SK-N-SH (cell line): ENCODE results near the gene GPR34. TPM values are rescaled to one million over a fixed set of nuclear protein-coding genes. Genes with fewer than 3 reads are reported as not detected.

Source experiments
- CTCF ChIA-PET: fragments of 300-600, 350-600 bp; formaldehyde crosslinking; extraction: SDS; loops from one replicate; lab custom pipeline; 2021; lab: Yijun Ruan, JAX
- POLR2A ChIA-PET: fragments of 350-600 bp; sonication (Branson Sonifier 250); formaldehyde crosslinking; extraction: SDS; loops from one replicate; lab custom pipeline; 2020; ENCODE audit warnings: antibody characterized with exemption, inconsistent platforms; lab: Yijun Ruan, JAX
- DNase-seq: peaks from one replicate; pipeline ENCODE4 v3.0.0; 2012
- H2AFZ ChIP-seq: fragments of 200-600 bp; sonication (generic); 2 replicates; pipeline ENCODE4 v1.8.1; 2016; ENCODE audit warnings: antibody characterized with exemption, mild to moderate bottlenecking, low read depth
- H3F3A ChIP-seq: fragments of 200-600 bp; sonication (generic); replicated peaks from 2 replicates; pipeline ENCODE3; 2016; ENCODE audit warnings: antibody characterized with exemption, mild to moderate bottlenecking; ENCODE audit not compliant: insufficient read depth
- H3K27ac ChIP-seq, 2 experiments: fragments of 200-500 bp in 1 of 2; fragments of 200-600 bp in 1 of 2; sonication (Bioruptor generic) in 1 of 2; sonication (generic), shearing (Covaris generic) in 1 of 2; 2 replicates each; pipeline versions ENCODE4 v1.5.1 to v1.6.1; 2014 to 2016; ENCODE audit warnings: low read depth in 2 of 2, inconsistent platforms in 1 of 2, low read length in 1 of 2, mild to moderate bottlenecking in 1 of 2, mixed read lengths in 1 of 2
- H3K27me3 ChIP-seq: fragments of 200-600 bp; sonication (generic), shearing (Covaris generic); 2 replicates; pipeline ENCODE4 v1.6.1; 2016; ENCODE audit warnings: mixed run types; ENCODE audit not compliant: insufficient read depth
- H3K36me3 ChIP-seq, 2 experiments: fragments of 200-500 bp in 1 of 2; fragments of 200-600 bp in 1 of 2; sonication (Bioruptor generic) in 1 of 2; sonication (generic) in 1 of 2; replicated peaks in 1 of 2; 2 replicates each; pipeline versions ENCODE3 to v1.5.1; 2014 to 2016; ENCODE audit warnings: low read length in 1 of 2, mild to moderate bottlenecking in 1 of 2; ENCODE audit not compliant: insufficient read depth in 2 of 2, control insufficient read depth in 1 of 2
- H3K4me1 ChIP-seq, 2 experiments: fragments of 200-500 bp in 1 of 2; fragments of 200-600 bp in 1 of 2; sonication (Bioruptor generic) in 1 of 2; sonication (generic), shearing (Covaris generic) in 1 of 2; 2 replicates each; pipeline versions ENCODE4 v1.5.1 to v1.6.1; 2014 to 2016; ENCODE audit warnings: low read depth in 1 of 2, low read length in 1 of 2, mixed run types in 1 of 2; ENCODE audit not compliant: insufficient read depth in 2 of 2, control insufficient read depth in 1 of 2
- H3K4me2 ChIP-seq: fragments of 200-600 bp; sonication (generic), shearing (Covaris generic); 2 replicates; pipeline ENCODE4 v1.6.1; 2017; ENCODE audit warnings: mixed run types
- H3K4me3 ChIP-seq, 2 experiments: fragments of 200-500 bp in 1 of 2; fragments of 200-600 bp in 1 of 2; sonication (Bioruptor generic) in 1 of 2; sonication (generic), shearing (Covaris generic) in 1 of 2; 2 replicates each; pipeline versions ENCODE4 v1.5.1 to v1.8.1; 2014 to 2016; ENCODE audit warnings: low read depth in 2 of 2, inconsistent platforms in 1 of 2, low read length in 1 of 2, mild to moderate bottlenecking in 1 of 2, mixed read lengths in 1 of 2, moderate library complexity in 1 of 2
- H3K79me2 ChIP-seq: fragments of 200-600 bp; sonication (generic); 2 replicates; pipeline ENCODE4 v1.8.1; 2017; ENCODE audit warnings: mild to moderate bottlenecking; ENCODE audit not compliant: insufficient read depth
- H3K9ac ChIP-seq: fragments of 200-600 bp; sonication (generic); 2 replicates; pipeline ENCODE4 v1.6.1; 2017; ENCODE audit warnings: mixed run types
- H3K9me2 ChIP-seq: fragments of 200-600 bp; sonication (generic); 2 replicates; pipeline ENCODE4 v1.6.1; 2017; ENCODE audit warnings: mixed run types
- H3K9me3 ChIP-seq: fragments of 200-600 bp; sonication (generic); 2 replicates; pipeline ENCODE4 v1.6.1; 2017; ENCODE audit warnings: mixed run types, mild to moderate bottlenecking, moderate library complexity
- H4K20me1 ChIP-seq: fragments of 200-600 bp; sonication (generic); 2 replicates; pipeline ENCODE4 v1.6.1; 2017; ENCODE audit warnings: mild to moderate bottlenecking, mixed run types; ENCODE audit not compliant: insufficient read depth
- CHD2 ChIP-seq: fragments of 150-350 bp; IDR thresholded peaks from 2 replicates; pipeline ENCODE4 v1.6.1; 2018; ENCODE audit warnings: low read length; ENCODE audit not compliant: partially characterized antibody
- CTCF ChIP-seq: fragments of 200-600 bp; sonication (generic); IDR thresholded peaks from 2 replicates; pipeline ENCODE4 v1.6.1; 2017; ENCODE audit warnings: antibody characterized with exemption, mild to moderate bottlenecking, moderate library complexity
- ELF1 ChIP-seq: IDR thresholded peaks from 2 replicates; pipeline ENCODE4 v1.4.0; 2012
- EZH2phosphoT487 ChIP-seq: fragments of 200-600 bp; sonication (generic); IDR thresholded peaks from 2 replicates; pipeline ENCODE4 v1.6.1; 2017; ENCODE audit warnings: low read depth, mixed run types, mild to moderate bottlenecking, antibody characterized with exemption, moderate library complexity, borderline replicate concordance
- FOXM1 ChIP-seq: IDR thresholded peaks from 2 replicates; pipeline ENCODE4 v1.4.0; 2012; ENCODE audit warnings: low read depth, mild to moderate bottlenecking
- GABPA ChIP-seq: IDR thresholded peaks from 2 replicates; pipeline ENCODE4 v1.4.0; 2012; ENCODE audit warnings: low read depth, mild to moderate bottlenecking
- IRF3 ChIP-seq: fragments of 150-350 bp; IDR thresholded peaks from 2 replicates; pipeline ENCODE4 v1.6.1; 2016; ENCODE audit warnings: mild to moderate bottlenecking, low read depth, low read length
- MAX ChIP-seq: IDR thresholded peaks from 2 replicates; pipeline ENCODE4 v1.4.0; 2012; ENCODE audit warnings: low read depth
- MEF2A ChIP-seq: IDR thresholded peaks from 2 replicates; pipeline ENCODE4 v1.4.0; 2012; ENCODE audit warnings: low read depth, borderline replicate concordance
- MXI1 ChIP-seq: IDR thresholded peaks from 2 replicates; pipeline ENCODE4 v1.6.1; 2012; ENCODE audit warnings: mild to moderate bottlenecking, low read depth, low read length, improper control_type of control experiment
- NFIC ChIP-seq: IDR thresholded peaks from 2 replicates; pipeline ENCODE4 v1.4.0; 2012; ENCODE audit warnings: borderline replicate concordance
- PBX3 ChIP-seq: IDR thresholded peaks from 2 replicates; pipeline ENCODE4; 2012
- POLR2AphosphoS5 ChIP-seq: IDR thresholded peaks from 2 replicates; pipeline ENCODE4 v1.6.1; 2012; ENCODE audit warnings: low read depth, low read length
- RAD21 ChIP-seq: IDR thresholded peaks from 2 replicates; pipeline ENCODE4 v1.6.1; 2012; ENCODE audit warnings: mild to moderate bottlenecking, low read length
- RFX5 ChIP-seq: IDR thresholded peaks from 2 replicates; pipeline ENCODE4 v1.6.1; 2012; ENCODE audit warnings: mild to moderate bottlenecking, improper control_type of control experiment, low read length
- RXRA ChIP-seq: IDR thresholded peaks from 2 replicates; pipeline ENCODE4 v1.4.0; 2012; ENCODE audit warnings: low read depth, mild to moderate bottlenecking, borderline replicate concordance
- SIN3A ChIP-seq: IDR thresholded peaks from 2 replicates; pipeline ENCODE4 v1.6.1; 2012; ENCODE audit warnings: low read depth, mild to moderate bottlenecking, low read length, moderate library complexity, borderline replicate concordance
- TAF1 ChIP-seq: IDR thresholded peaks from 2 replicates; pipeline ENCODE4 v1.6.1; 2012; ENCODE audit warnings: low read depth, mild to moderate bottlenecking, low read length, moderate library complexity, borderline replicate concordance
- ZBTB33 ChIP-seq: IDR thresholded peaks from 2 replicates; pipeline ENCODE4 v1.4.0; 2012; ENCODE audit warnings: low read depth, borderline replicate concordance
- WGBS: methylation state at CpG from one replicate; pipeline ENCODE4 v1.1.6; 2017; ENCODE audit warnings: low lambda C conversion rate; 5-methylcytosine and 5-hydroxymethylcytosine counted together
- polyA plus RNA-seq, 3 experiments: library from polyadenylated mRNA; depleted of rRNA; stranded (reverse); fragments of >200 nt; gene quantifications; 2 replicates each; pipeline ENCODE4 v1.2.3, GENCODE V29; 2012

Gene GPR34
- polyA plus RNA-seq, 1 of the 3 experiments (the other 2 are of a cell fraction): not detected

GRCh38 chrX:41693024-41693423, 4.3 kb downstream of the GPR34 start:
- H3K9ac ChIP-seq: no peak overlapping the region
- H3K4me1 ChIP-seq: no peaks in the 10 kb centered on the region
- no peak for DNase-seq
- H4K20me1 ChIP-seq: no peaks in the 10 kb centered on the region
- WGBS: 64% methylated on average over 3 of the region's 3 CpGs
- POLR2A ChIA-PET: no interaction called here
- H3K27me3 ChIP-seq: no peaks in the 10 kb centered on the region
- H3K4me2 ChIP-seq: no peak overlapping the region
- no peak overlapping the region for H2AFZ ChIP-seq
- H3K4me3 ChIP-seq: no peak overlapping the region
- H3F3A ChIP-seq: no peaks in the 10 kb centered on the region
- H3K9me3 ChIP-seq: no peaks in the 10 kb centered on the region
- H3K27ac ChIP-seq: no peak overlapping the region
- H3K79me2 ChIP-seq: no peaks in the 10 kb centered on the region
- no peaks in the 10 kb centered on the region for H3K9me2 ChIP-seq
- TF ChIP-seq RFX5 (no peak), SIN3A (no peak), ZBTB33 (no peak), TAF1 (no peak), ELF1 (no peak), FOXM1 (no peak), MAX (no peak)
- H3K36me3 ChIP-seq: no peaks in the 10 kb centered on the region
- CTCF ChIA-PET: no interaction called here

GRCh38 chrX:41695426-41695825, 6.7 kb downstream of the GPR34 start:
- H3K4me3 ChIP-seq: no peak overlapping the region
- DNase-seq: no peak
- no peaks in the 10 kb centered on the region for H3F3A ChIP-seq
- H3K9me3 ChIP-seq: no peaks in the 10 kb centered on the region
- H2AFZ ChIP-seq: no peak overlapping the region
- 59% methylated on average over 7 of the region's 7 CpGs for WGBS
- no peaks in the 10 kb centered on the region; a peak in 1 of 4 replicates for H3K4me1 ChIP-seq
- CTCF ChIA-PET: no interaction called here
- POLR2A ChIA-PET: no interaction called here
- H3K9ac ChIP-seq: no peak overlapping the region
- no peaks in the 10 kb centered on the region for H4K20me1 ChIP-seq
- no peaks in the 10 kb centered on the region for H3K27me3 ChIP-seq
- H3K9me2 ChIP-seq: no peaks in the 10 kb centered on the region
- H3K4me2 ChIP-seq: no peak overlapping the region
- H3K36me3 ChIP-seq: no peaks in the 10 kb centered on the region
- H3K27ac ChIP-seq: no peak overlapping the region
- H3K79me2 ChIP-seq: no peaks in the 10 kb centered on the region
- TF ChIP-seq NFIC (no peak), POLR2AphosphoS5 (no peak), CTCF (no peak), MEF2A (no peak), EZH2phosphoT487 (no peak), RXRA (no peak), ELF1 (no peak), IRF3 (no peak), CHD2 (no peak), ZBTB33 (no peak), MAX (no peak), MXI1 (no peak), GABPA (no peak), RFX5 (no peak), PBX3 (no peak), RAD21 (no peak), TAF1 (no peak)
